Activated naive CD8-positive, alpha-beta T cell treated with anti-CD3 and anti-CD28 coated beads, Interleukin-2, amount 50 U/mL, for 24 hours (primary cell): ENCODE data around the gene SNRNP70.
"Not testable (repeated sequence)": the region's sequence is repeated elsewhere in the genome, so short reads cannot be mapped to it uniquely, and the experiment has no call there.

Experiments
- ATAC-seq: fragments of 150-1000 bp; cut with Tn5 transposase; one replicate; pipeline ENCODE4 v1.10.0; 2021
- DNase-seq: peaks from one replicate; pipeline ENCODE4 v3.0.0; 2021
- H3K27ac Mint-ChIP-seq: one replicate; pipeline ENCODE4 v1.8.0; 2021; ENCODE audit warnings: mild to moderate bottlenecking, mixed read lengths
- H3K27me3 Mint-ChIP-seq: one replicate; pipeline ENCODE4 v1.8.0; 2021; ENCODE audit warnings: mixed read lengths
- H3K36me3 Mint-ChIP-seq: one replicate; pipeline ENCODE4 v1.8.0; 2021; ENCODE audit warnings: low read depth, mixed read lengths
- H3K4me1 Mint-ChIP-seq: one replicate; pipeline ENCODE4 v1.8.0; 2021; ENCODE audit warnings: mixed read lengths
- H3K4me3 Mint-ChIP-seq: one replicate; pipeline ENCODE4 v1.8.0; 2021; ENCODE audit warnings: mild to moderate bottlenecking, moderate library complexity, mixed read lengths
- H3K9me3 Mint-ChIP-seq: one replicate; pipeline ENCODE4 v1.8.0; 2021; ENCODE audit warnings: mixed read lengths

SNRNP70 gene

DNA sequence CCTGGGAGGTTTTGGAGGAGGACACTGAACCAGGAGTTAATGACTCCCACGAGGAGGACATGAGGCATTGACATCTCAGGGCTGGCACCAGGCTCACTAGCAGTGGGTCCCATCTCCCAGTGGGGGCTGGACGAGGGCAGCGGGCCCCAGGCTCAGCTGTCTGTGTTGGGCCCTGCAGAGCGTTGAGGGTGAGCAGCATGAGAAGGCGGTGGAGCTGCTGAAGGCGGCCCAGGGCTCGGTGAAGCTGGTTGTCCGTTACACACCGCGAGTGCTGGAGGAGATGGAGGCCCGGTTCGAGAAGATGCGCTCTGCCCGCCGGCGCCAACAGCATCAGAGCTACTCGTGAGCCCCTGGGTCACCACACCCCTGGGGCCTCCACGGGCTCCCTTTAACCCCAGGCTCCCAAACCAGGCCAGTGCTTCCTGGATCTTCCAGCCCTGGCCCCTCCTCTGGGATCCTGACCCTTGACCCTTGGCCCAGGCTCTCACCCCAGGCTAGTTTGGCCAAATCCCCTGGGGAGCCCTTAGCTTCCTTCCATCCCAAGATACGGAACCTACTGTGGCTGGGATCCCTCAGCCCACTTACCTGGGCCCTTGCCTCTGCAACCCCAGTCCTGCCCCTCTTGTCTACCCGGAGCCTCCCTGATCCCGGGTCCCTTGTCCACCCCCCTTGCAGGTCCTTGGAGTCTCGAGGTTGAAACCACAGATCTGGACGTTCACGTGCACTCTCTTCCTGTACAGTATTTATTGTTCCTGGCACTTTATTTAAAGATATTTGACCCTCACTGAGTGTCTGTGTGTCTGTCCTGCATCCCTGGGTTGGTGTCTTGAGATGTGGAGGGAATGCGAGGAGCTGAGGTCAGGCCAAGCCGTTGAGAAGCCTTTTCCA lies 32.7 kb downstream of the SNRNP70 start:
- H3K9me3 Mint-ChIP-seq = no peaks in the 10 kb centered on the region

DNA sequence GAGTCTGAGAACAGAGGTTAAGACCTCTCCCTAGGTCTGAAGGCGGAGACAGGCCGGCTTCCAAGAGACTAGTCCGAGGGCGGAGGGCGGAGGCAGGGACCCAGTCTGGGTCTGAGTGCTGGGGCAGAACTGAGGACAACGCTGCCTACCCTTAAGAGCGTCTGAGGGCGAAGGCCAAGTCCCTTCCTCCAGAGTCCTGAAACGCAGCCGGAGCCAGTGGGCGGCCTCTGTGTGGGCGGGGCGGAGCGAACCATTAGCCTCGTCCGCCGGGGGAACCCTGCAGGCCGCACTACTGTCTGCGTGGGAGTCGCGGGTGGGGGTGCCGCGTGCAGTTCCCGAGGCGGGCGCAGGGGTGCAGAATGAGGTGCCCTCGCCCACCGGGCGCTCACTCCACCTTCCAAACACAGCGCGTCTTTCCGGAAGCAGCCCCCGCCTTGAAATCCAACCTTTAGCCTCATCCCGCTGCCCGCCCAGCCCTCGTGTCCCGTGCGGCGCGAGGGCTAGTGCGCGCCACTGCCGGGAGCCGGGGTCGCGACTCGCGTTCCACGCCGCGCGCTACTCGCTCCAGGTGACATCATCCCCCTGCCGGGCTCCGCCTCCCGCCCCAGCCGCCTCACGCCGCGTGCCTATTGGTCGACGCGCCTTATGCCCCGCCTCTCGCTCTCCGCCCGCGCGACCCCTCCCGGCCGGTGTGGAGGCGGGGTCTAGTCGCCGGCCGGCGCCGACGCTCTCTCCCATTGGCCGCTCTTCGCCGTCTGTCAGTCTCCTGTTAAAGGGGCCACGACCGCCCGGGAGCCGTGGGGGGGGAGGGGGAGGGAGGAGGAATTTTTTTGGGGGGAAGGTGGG lies 33.5 kb downstream of the SNRNP70 start, which contains the start of gene C19orf73:
Gene C19orf73 (minus strand): TSS at position 579 of the 846 bp plus-strand sequence. CDS start 121 bp downstream, at position 458.
- peak within 1 kb of the TSS; percentile 81 for H3K4me3 Mint-ChIP-seq
- H3K9me3 Mint-ChIP-seq = no peaks in the 10 kb centered on the region
- H3K27ac Mint-ChIP-seq = peak within 1 kb of the TSS; percentile 76
- peaks cover 27% of the 10 kb centered on the region for H3K4me1 Mint-ChIP-seq
- DNase-seq = peak; percentile 96
- H3K36me3 Mint-ChIP-seq = no peaks in the 10 kb centered on the region
- ATAC-seq = peak; percentile 80
- H3K27me3 Mint-ChIP-seq = peaks cover 9% of the 10 kb centered on the region

More for the DNA sequence above, 32.7 kb downstream of the SNRNP70 start:
- Mint-ChIP-seq H3K27me3 (peaks cover 9% of the 10 kb centered on the region), H3K4me3 (peak overlapping the region; percentile 81), H3K36me3 (no peaks in the 10 kb centered on the region), H3K27ac (peak overlapping the region; percentile 76), H3K4me1 (peaks cover 33% of the 10 kb centered on the region)
- DNase-seq (no peak), ATAC-seq (no peak)

DNA sequence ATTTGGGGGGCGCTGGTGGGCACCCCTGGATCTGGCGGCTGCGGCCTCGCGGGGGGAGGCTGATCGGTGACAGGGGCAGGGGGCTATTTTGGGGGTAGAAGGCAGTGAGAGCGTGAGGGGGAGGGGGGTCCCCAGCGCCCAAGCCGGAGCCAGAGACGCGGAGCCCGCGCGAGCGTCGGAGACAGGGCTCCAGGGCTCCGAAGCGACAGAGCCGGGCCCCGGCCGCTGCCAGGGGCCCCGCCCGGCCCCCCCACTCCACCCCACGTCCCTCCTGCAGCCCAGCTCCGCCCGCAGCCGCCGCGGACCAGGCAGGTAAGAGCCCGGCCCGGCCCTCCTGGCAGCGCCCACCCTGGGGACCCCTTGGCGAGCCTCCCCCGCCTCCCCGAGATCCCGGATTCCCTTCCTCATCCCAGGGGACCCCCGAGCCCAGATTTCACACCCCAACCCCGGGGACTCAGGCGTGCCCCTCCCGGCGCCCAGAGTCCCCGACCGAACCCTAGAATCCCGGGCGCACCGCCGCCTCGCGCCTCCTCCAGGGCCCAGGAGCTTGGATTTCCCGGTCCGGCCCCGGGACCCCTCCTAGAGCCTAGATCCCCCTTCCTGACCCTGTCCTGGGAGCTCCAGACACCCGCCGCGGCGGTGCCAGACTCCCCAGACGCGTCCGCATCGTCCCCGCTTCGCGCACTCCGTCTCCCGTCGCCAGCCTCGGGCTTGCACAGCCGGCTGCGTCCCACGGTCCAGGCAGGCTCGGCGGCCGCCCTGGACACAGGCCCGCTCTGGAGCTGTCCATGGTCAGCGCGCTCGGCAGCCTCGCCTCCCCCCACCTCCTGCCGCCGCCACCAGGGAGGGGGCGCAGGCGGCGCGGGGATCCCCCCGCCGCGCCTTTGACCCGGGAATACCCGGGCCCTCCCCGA lies 34.4 kb downstream of the SNRNP70 start, which contains the start of gene PPFIA3:
Gene PPFIA3 (plus strand): TSS at position 134 of the 914 bp plus-strand sequence. CDS start 8,330 bp downstream, outside the sequence.
- no peaks in the 10 kb centered on the region for H3K9me3 Mint-ChIP-seq
- no peak for ATAC-seq

DNA sequence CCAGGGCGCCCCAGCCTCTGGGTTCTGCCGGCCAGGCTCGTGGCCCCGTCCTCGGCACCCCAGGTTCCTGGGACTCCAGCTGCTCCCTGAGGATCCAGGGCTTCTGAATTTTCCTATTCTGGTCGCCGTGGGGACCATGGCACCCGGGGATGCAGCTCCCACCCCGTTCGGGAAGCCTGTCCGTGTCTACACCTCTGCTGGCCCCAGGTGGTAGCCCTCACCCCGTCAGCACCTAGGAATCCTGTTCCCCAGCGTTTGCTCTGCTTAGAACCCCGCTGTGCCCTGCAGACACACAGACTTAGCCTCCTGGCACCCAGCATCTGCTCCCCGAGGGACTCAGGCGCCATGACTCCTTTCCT lies 35.1 kb downstream of the SNRNP70 start:
- peak overlapping the region; percentile 51 for H3K4me3 Mint-ChIP-seq
- H3K27me3 Mint-ChIP-seq = peaks cover 9% of the 10 kb centered on the region
- no peaks in the 10 kb centered on the region for H3K9me3 Mint-ChIP-seq
- peaks cover 20% of the 10 kb centered on the region for H3K4me1 Mint-ChIP-seq
- ATAC-seq (no peak), DNase-seq (no peak)
- no peak overlapping the region for H3K27ac Mint-ChIP-seq
- H3K36me3 Mint-ChIP-seq = no peaks in the 10 kb centered on the region

More for the DNA sequence above, 34.4 kb downstream of the SNRNP70 start, which contains the start of gene PPFIA3:
- H3K4me3 Mint-ChIP-seq = peak within 1 kb of the TSS; percentile 81
- H3K27ac Mint-ChIP-seq = peak within 1 kb of the TSS; percentile 76
- DNase-seq = no peak
- H3K4me1 Mint-ChIP-seq = peaks cover 24% of the 10 kb centered on the region
- H3K27me3 Mint-ChIP-seq = peaks cover 9% of the 10 kb centered on the region
- H3K36me3 Mint-ChIP-seq = no peaks in the 10 kb centered on the region

DNA sequence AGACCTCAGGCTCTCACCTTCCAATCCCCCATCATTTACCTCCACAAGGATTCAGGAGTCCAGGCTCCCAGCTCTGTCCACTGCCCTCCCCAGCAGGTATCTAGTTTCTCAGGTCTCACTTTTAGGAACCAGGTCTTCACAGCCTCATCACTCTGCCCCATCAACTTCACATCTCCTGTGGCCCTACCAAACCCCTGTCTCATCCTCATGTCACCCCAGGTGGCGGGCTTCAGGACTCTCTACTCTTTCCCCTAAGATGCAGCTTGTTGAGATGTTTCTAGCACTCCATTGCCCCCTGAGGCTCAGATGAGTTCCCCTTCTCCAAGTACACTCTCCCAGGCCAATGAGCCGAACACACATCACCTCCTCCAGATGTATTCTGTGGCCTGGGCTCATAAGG lies 35.6 kb downstream of the SNRNP70 start:
- Mint-ChIP-seq H3K27ac (no peak overlapping the region), H3K27me3 (peaks cover 9% of the 10 kb centered on the region), H3K4me3 (peak overlapping the region; percentile 51), H3K36me3 (no peaks in the 10 kb centered on the region), H3K9me3 (no peaks in the 10 kb centered on the region), H3K4me1 (peaks cover 20% of the 10 kb centered on the region)
- ATAC-seq = no peak
- no peak for DNase-seq

DNA sequence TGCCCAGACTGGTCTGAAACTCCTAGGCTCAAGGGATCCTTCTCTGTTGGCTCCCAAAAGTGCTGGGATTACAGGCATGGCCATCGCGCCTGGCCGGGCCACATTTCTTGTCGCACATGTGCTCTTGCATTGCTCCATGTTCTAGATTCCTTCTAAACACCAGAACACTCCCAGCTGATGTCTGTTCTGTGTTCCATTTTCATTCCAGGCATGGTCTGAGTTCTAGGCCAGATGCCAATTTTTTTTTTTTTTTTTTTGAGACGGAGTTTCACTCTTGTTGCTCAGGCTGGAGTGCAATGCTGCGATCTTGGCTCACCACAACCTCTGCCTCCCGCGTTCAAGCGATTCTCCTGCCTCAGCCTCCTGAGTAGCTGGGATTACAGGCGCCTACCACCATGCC lies 36.6 kb downstream of the SNRNP70 start:
- not testable (repeated sequence) for H3K9me3 Mint-ChIP-seq, DNase-seq, H3K27ac Mint-ChIP-seq, H3K36me3 Mint-ChIP-seq, H3K27me3 Mint-ChIP-seq, H3K4me3 Mint-ChIP-seq, ATAC-seq
- peaks cover 20% of the 10 kb centered on the region for H3K4me1 Mint-ChIP-seq

DNA sequence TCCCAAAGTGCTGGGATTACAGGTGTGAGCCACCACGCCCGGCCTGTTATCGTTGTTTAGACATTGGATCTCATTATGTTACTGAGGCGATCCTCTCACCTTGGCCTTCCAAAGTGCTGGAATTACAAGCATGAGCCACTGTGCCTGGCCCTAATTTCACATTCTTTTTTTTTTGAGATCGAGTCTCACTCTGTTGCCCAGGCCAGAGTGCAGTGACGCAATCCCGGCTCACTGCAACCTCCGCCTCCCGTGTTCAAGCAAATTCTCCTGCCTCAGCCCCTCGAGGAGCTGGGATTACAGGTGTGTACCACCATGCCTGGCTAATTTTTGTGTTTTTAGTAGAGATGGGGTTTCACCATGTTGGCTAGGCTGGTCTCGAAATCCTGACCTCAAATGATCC lies 38.0 kb downstream of the SNRNP70 start:
- ATAC-seq, DNase-seq, H3K9me3 Mint-ChIP-seq, H3K27ac Mint-ChIP-seq, H3K4me3 Mint-ChIP-seq, H3K36me3 Mint-ChIP-seq, H3K27me3 Mint-ChIP-seq: not testable (repeated sequence)
- peaks cover 16% of the 10 kb centered on the region for H3K4me1 Mint-ChIP-seq

DNA sequence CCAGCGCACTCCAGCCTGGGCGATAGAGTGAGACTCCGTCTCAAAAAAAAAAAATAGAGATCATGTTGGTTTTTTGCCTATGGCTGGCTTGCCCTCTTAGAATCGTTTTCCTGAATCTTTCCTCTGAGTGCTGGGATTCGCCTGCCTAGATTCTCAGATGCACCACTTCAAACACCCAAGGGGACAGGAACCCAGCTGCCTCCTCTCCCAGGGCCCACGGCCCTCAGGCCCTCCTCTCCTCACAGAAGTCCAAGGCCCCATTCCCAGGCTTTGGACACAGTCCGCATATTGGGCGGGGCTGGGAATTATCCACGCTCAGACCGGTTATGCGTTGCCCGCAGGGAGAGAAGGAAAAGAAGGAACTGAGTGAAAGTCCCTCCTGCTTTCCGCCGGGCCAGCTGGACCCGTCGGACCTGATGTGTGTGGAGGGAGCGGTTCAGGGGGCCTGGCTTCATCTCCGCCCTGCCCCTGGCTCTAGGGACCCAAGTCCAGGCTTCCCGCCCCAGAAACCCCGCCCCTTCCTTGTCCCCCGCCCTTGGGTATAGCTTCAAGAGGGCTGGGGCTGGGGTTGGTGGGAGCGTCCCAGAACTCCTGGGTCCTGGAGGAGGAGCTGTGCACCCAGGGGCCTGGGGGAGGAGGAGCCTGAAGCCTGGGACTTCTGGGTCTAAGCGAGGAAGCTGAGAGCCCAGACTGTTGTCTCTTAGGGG lies 39.9 kb downstream of the SNRNP70 start:
- H3K4me3 Mint-ChIP-seq = no peak overlapping the region
- no peak overlapping the region for H3K27ac Mint-ChIP-seq

DNA sequence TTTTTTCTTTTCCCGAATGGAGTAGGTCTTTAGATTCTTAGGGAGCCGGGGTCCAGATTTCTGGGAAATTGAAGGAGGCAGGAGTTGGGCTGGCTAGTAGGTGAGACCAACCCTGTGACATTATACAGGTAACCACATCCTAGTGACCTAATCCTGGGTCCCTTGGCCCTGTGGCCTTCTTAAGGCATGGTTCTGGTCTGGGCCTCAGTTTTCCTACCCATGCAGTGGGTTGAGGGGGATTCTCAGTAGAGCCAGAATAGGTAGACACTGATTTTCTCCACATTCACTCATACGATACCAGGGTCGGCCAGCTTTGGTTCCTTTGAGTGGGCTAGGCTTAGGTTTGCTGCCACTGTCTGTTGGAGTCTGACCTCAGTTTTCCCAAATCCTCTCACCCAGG lies 41.3 kb downstream of the SNRNP70 start:
- DNase-seq (no peak), ATAC-seq (no peak)
- H3K27ac Mint-ChIP-seq = no peak overlapping the region
- no peaks in the 10 kb centered on the region for H3K36me3 Mint-ChIP-seq
- H3K9me3 Mint-ChIP-seq = no peaks in the 10 kb centered on the region
- no peaks in the 10 kb centered on the region for H3K27me3 Mint-ChIP-seq
- H3K4me3 Mint-ChIP-seq = no peak overlapping the region
- H3K4me1 Mint-ChIP-seq = peaks cover 14% of the 10 kb centered on the region

More for the DNA sequence above, 39.9 kb downstream of the SNRNP70 start:
- Mint-ChIP-seq H3K36me3 (no peaks in the 10 kb centered on the region), H3K4me1 (peaks cover 20% of the 10 kb centered on the region), H3K9me3 (no peaks in the 10 kb centered on the region), H3K27me3 (peaks cover 9% of the 10 kb centered on the region)
- ATAC-seq (no peak), DNase-seq (no peak)

DNA sequence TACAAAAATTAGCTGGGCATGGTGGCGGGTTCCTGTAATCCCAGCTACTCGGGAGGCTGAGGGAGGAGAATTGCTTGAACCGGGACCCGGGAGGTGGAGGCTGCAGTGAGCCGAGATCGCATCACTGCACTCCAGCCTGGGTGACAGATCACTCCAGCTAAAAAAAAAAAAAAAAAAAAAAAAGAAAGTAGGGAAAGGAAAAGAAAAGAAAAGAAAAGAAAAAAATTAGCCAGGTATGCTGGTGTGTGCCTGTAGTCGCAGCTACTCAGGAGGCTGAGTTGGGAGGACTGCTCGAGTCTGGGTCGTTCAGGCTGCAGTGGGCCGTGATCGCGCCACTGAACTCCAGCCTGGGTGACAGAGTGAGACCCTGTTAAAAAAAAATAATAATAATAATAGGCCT lies 42.0 kb downstream of the SNRNP70 start:
- not testable (repeated sequence) for H3K27ac Mint-ChIP-seq, H3K9me3 Mint-ChIP-seq, H3K4me3 Mint-ChIP-seq, H3K27me3 Mint-ChIP-seq, DNase-seq, ATAC-seq, H3K36me3 Mint-ChIP-seq
- H3K4me1 Mint-ChIP-seq = peaks cover 14% of the 10 kb centered on the region

DNA sequence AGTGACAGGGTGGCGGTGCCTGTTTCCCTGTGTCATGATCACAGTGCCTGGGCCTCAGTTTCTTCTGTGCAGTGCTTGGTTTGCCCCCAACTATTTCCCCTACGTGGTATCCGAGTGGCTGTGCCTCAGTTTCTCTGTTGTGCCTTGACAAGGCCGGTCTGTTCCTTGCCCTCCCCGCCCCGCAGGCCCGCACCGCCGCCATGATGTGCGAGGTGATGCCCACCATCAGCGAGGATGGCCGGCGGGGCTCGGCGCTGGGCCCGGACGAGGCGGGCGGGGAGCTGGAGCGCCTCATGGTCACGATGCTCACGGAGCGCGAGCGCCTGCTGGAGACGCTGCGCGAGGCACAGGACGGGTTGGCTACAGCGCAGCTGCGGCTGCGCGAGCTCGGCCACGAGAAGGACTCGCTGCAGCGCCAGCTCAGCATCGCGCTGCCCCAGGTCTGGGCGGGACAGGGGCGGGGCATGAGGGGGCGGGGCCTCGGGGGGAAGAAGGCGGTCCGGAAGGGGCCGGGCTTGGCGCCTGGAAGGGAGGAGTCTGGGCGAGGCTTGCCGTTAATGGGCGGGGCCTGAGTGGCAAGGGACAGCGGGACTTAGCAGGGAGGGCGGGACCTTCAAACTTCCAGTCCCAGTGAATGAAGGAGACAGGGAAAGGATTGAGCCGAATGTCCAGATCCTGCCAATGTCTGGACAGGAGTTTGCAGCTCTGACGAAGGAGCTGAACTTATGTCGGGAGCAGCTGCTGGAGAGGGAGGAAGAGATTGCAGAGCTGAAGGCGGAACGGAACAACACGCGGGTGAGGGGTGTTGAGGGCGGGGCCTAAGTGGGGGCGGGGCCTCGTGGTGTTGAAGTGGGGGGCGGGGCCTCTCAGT lies 42.7 kb downstream of the SNRNP70 start:
- peaks cover 14% of the 10 kb centered on the region for H3K4me1 Mint-ChIP-seq
- no peaks in the 10 kb centered on the region for H3K9me3 Mint-ChIP-seq
- H3K36me3 Mint-ChIP-seq = no peaks in the 10 kb centered on the region
- DNase-seq = peak; percentile 95
- peak overlapping the region; percentile 82 for H3K4me3 Mint-ChIP-seq
- ATAC-seq = peak; percentile 95
- H3K27ac Mint-ChIP-seq = peak overlapping the region; percentile 86
- no peaks in the 10 kb centered on the region for H3K27me3 Mint-ChIP-seq

DNA sequence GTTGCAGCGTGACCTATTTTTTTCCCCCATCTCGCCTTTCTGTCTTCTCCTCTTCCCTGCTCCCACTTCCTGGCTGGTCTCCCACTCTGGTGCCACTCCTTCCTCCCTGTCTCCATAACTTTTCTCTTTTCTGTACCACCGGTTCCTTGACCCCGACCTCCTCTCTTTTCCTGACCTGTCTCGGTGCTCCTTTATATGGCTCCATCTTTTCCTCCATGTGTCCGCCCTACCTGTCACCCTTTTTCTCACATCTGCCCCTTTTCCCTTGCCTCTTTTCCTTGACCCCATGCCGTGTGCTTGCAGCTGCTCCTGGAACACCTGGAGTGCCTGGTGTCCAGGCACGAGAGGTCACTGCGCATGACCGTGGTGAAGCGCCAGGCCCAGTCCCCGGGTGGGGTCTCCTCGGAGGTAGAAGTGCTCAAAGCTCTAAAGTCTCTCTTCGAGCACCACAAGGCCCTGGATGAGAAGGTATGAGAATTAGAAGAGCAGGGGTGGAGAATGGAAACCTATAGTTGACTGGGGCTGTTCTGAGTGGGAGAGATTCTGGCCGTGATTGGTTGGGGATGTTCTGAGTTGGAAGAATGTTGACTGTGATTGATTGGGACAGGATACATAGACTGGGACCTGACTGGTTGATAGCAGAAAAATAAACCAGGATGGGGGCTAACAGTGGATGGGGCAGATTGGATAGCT lies 43.4 kb downstream of the SNRNP70 start:
- Mint-ChIP-seq H3K4me3 (peak overlapping the region; percentile 82), H3K36me3 (no peaks in the 10 kb centered on the region), H3K4me1 (peaks cover 18% of the 10 kb centered on the region), H3K9me3 (no peaks in the 10 kb centered on the region), H3K27me3 (peaks cover 6% of the 10 kb centered on the region), H3K27ac (peak overlapping the region; percentile 86)
- DNase-seq = no peak
- ATAC-seq = no peak
